ENCODE results near the gene ARMC6. TPM values are rescaled to one million over a fixed set of nuclear protein-coding genes. Genes with fewer than 3 reads are reported as not detected.

Gene ARMC6
- total RNA-seq, 1 donor from 2014 or later, result 32.8 TPM

GRCh38 chr19:19043881-19044280 lies 10.5 kb downstream of the ARMC6 start:
- no peaks in the 10 kb centered on the region for H3K9me3 Mint-ChIP-seq (ENCODE audit: unreplicated experiment)
- no peak for TF ChIP-seq CTCF (IDR thresholded peaks at IDR 0.05; ENCODE audit: partially characterized antibody, unreplicated experiment)
- DNase-seq, result no peak
- H3K4me1 Mint-ChIP-seq (ENCODE audit: low read depth, unreplicated experiment), result no peaks in the 10 kb centered on the region
- no peak overlapping the region for H3K4me3 Mint-ChIP-seq (ENCODE audit: unreplicated experiment)
- no peak overlapping the region for H3K27ac Mint-ChIP-seq (ENCODE audit: unreplicated experiment)
- no peaks in the 10 kb centered on the region for H3K36me3 Mint-ChIP-seq (ENCODE audit: unreplicated experiment)
- no peaks in the 10 kb centered on the region for H3K27me3 Mint-ChIP-seq (ENCODE audit: unreplicated experiment)

- H3K27me3 Mint-ChIP-seq (ENCODE audit: unreplicated experiment), result no peaks in the 10 kb centered on the region
- no peaks in the 10 kb centered on the region for H3K9me3 Mint-ChIP-seq (ENCODE audit: unreplicated experiment)
- no peak for TF ChIP-seq CTCF (IDR thresholded peaks at IDR 0.05; ENCODE audit: partially characterized antibody, unreplicated experiment)
- H3K4me1 Mint-ChIP-seq (ENCODE audit: low read depth, unreplicated experiment), result no peaks in the 10 kb centered on the region
- no peak overlapping the region for H3K4me3 Mint-ChIP-seq (ENCODE audit: unreplicated experiment)
- H3K36me3 Mint-ChIP-seq (ENCODE audit: unreplicated experiment), result no peaks in the 10 kb centered on the region
- DNase-seq, result no peak
- no peak overlapping the region for H3K27ac Mint-ChIP-seq (ENCODE audit: unreplicated experiment)
Measured at GRCh38 chr19:19049406-19049805, 16.0 kb downstream of the ARMC6 start.

GRCh38 chr19:19050104-19050503 lies 16.7 kb downstream of the ARMC6 start:
- no peaks in the 10 kb centered on the region for H3K36me3 Mint-ChIP-seq (ENCODE audit: unreplicated experiment)

GRCh38 chr19:19050731-19051130 lies 17.3 kb downstream of the ARMC6 start:
- no peaks in the 10 kb centered on the region for H3K36me3 Mint-ChIP-seq (ENCODE audit: unreplicated experiment)
- H3K27ac Mint-ChIP-seq (ENCODE audit: unreplicated experiment), result no peak overlapping the region
- no peak overlapping the region for H3K4me3 Mint-ChIP-seq (ENCODE audit: unreplicated experiment)
- H3K9me3 Mint-ChIP-seq (ENCODE audit: unreplicated experiment), result no peaks in the 10 kb centered on the region
- no peaks in the 10 kb centered on the region for H3K4me1 Mint-ChIP-seq (ENCODE audit: low read depth, unreplicated experiment)
- no peak for DNase-seq
- no peaks in the 10 kb centered on the region for H3K27me3 Mint-ChIP-seq (ENCODE audit: unreplicated experiment)
- TF ChIP-seq CTCF (IDR thresholded peaks at IDR 0.05; ENCODE audit: partially characterized antibody, unreplicated experiment), result no peak

More at GRCh38 chr19:19050104-19050503, 16.7 kb downstream of the ARMC6 start:
- H3K4me3 Mint-ChIP-seq (ENCODE audit: unreplicated experiment), result no peak overlapping the region
- no peak for DNase-seq
- H3K4me1 Mint-ChIP-seq (ENCODE audit: low read depth, unreplicated experiment), result no peaks in the 10 kb centered on the region
- no peak for TF ChIP-seq CTCF (IDR thresholded peaks at IDR 0.05; ENCODE audit: partially characterized antibody, unreplicated experiment)
- no peak overlapping the region for H3K27ac Mint-ChIP-seq (ENCODE audit: unreplicated experiment)
- no peaks in the 10 kb centered on the region for H3K9me3 Mint-ChIP-seq (ENCODE audit: unreplicated experiment)
- H3K27me3 Mint-ChIP-seq (ENCODE audit: unreplicated experiment), result no peaks in the 10 kb centered on the region

GRCh38 chr19:19051478-19052213 lies 18.2 kb downstream of the ARMC6 start:
- no peaks in the 10 kb centered on the region for H3K36me3 Mint-ChIP-seq (ENCODE audit: unreplicated experiment)
- H3K27me3 Mint-ChIP-seq (ENCODE audit: unreplicated experiment), result no peaks in the 10 kb centered on the region
- H3K27ac Mint-ChIP-seq (ENCODE audit: unreplicated experiment), result no peak overlapping the region
- H3K9me3 Mint-ChIP-seq (ENCODE audit: unreplicated experiment), result peaks cover 2% of the 10 kb centered on the region
- H3K4me1 Mint-ChIP-seq (ENCODE audit: low read depth, unreplicated experiment), result no peaks in the 10 kb centered on the region
- TF ChIP-seq CTCF (IDR thresholded peaks at IDR 0.05; ENCODE audit: partially characterized antibody, unreplicated experiment), result no peak
- no peak overlapping the region for H3K4me3 Mint-ChIP-seq (ENCODE audit: unreplicated experiment)
- DNase-seq, result no peak
